Naive thymus-derived CD4-positive, alpha-beta T cell (primary cell): ENCODE data around the gene GBX2. TPM values are rescaled to one million over a fixed set of nuclear protein-coding genes. Genes with fewer than 3 reads are reported as not detected.

Experiments
- ATAC-seq: fragments of 150-1000 bp; cut with Tn5 transposase; 2 replicates; pipeline ENCODE4 v1.10.0; 2021; ENCODE audit warnings: mild to moderate bottlenecking, moderate library complexity
- CTCF ChIA-PET: fragments of 350-600 bp; sonication (Branson Sonifier 250); formaldehyde crosslinking; loops from one replicate; lab custom pipeline; 2021; ENCODE audit warnings: antibody characterized with exemption; lab: Charles Lee
- POLR2A ChIA-PET: fragments of 350-600 bp; sonication (Branson Sonifier 250); formaldehyde crosslinking; loops from one replicate; lab custom pipeline; 2021; ENCODE audit warnings: antibody characterized with exemption, inconsistent platforms; lab: Charles Lee
- DNase-seq, 9 donors: peaks; one replicate each; pipeline versions ENCODE4 v3.0.0 to v3.0.0-alpha.2; 2020 to 2022; ENCODE audit warnings: mixed read lengths in 1 of 9
- H3K27ac ChIP-seq: one replicate; pipeline ENCODE4 v1.7.0; 2013; ENCODE audit warnings: mild to moderate bottlenecking, low read depth, low read length, moderate library complexity
- H3K27me3 ChIP-seq, 2 donors: one replicate each; pipeline ENCODE4 v1.7.0; 2013; ENCODE audit warnings: low read length in 2 of 2, mild to moderate bottlenecking in 2 of 2, moderate library complexity in 2 of 2; ENCODE audit not compliant: control insufficient read depth in 2 of 2, insufficient read depth in 2 of 2
- H3K36me3 ChIP-seq, 3 experiments: 1 replicate in 2 of 3; 2 replicates in 1 of 3; pipeline ENCODE4 v1.7.0; 2013; ENCODE audit warnings: low read length in 3 of 3, mild to moderate bottlenecking in 3 of 3, moderate library complexity in 1 of 3; ENCODE audit not compliant: insufficient read depth in 3 of 3, control insufficient read depth in 2 of 3
- H3K4me1 ChIP-seq, 2 donors: one replicate each; pipeline ENCODE4 v1.7.0; 2013; ENCODE audit warnings: low read length in 2 of 2, mild to moderate bottlenecking in 2 of 2, moderate library complexity in 1 of 2; ENCODE audit not compliant: control insufficient read depth in 2 of 2, insufficient read depth in 2 of 2
- H3K4me3 ChIP-seq: 2 replicates; pipeline ENCODE4 v1.7.0; 2013; ENCODE audit warnings: mild to moderate bottlenecking, low read length
- H3K9me3 ChIP-seq, 3 experiments: 1 replicate in 2 of 3; 2 replicates in 1 of 3; pipeline ENCODE4 v1.7.0; 2013; ENCODE audit warnings: low read length in 3 of 3; ENCODE audit not compliant: control insufficient read depth in 2 of 3
- H3K27ac Mint-ChIP-seq, 9 donors: one replicate each; pipeline ENCODE4 v1.8.0; 2020 to 2022; ENCODE audit warnings: mixed read lengths in 9 of 9, mild to moderate bottlenecking in 8 of 9, moderate library complexity in 5 of 9, inconsistent platforms in 2 of 9
- H3K27me3 Mint-ChIP-seq, 5 donors: one replicate each; pipeline ENCODE4 v1.8.0; 2021 to 2022; ENCODE audit warnings: mixed read lengths in 5 of 5, mild to moderate bottlenecking in 1 of 5
- H3K36me3 Mint-ChIP-seq, 5 donors: one replicate each; pipeline ENCODE4 v1.8.0; 2020 to 2022; ENCODE audit warnings: mixed read lengths in 5 of 5, mild to moderate bottlenecking in 3 of 5, inconsistent platforms in 1 of 5
- H3K4me1 Mint-ChIP-seq, 7 donors: one replicate each; pipeline ENCODE4 v1.8.0; 2020 to 2022; ENCODE audit warnings: mixed read lengths in 7 of 7, mild to moderate bottlenecking in 3 of 7, inconsistent platforms in 1 of 7
- H3K4me3 Mint-ChIP-seq, 10 donors: one replicate each; pipeline ENCODE4 v1.8.0; 2020 to 2022; ENCODE audit warnings: mild to moderate bottlenecking in 10 of 10, mixed read lengths in 10 of 10, moderate library complexity in 6 of 10, inconsistent platforms in 2 of 10
- H3K9me3 Mint-ChIP-seq, 11 donors: one replicate each; pipeline ENCODE4 v1.8.0; 2020 to 2022; ENCODE audit warnings: mixed read lengths in 11 of 11, mild to moderate bottlenecking in 4 of 11, inconsistent platforms in 1 of 11, moderate library complexity in 1 of 11
- intact Hi-C, 2 donors: fragments of 100-400 bp; cut with micrococcal nuclease; formaldehyde crosslinking; loops; one replicate each; pipeline ENCODE4 v1.15.1; 2023
- polyA plus RNA-seq, 2 donors: library from polyadenylated mRNA; unstranded; fragments of 300-500 nt; fragmentation: Illumina TruSeq; gene quantifications; one replicate each; pipeline ENCODE4 v1.2.3, GENCODE V29; 2021
- total RNA-seq, 6 experiments: library from RNA in 5 of 6; stranded (reverse) in 5 of 6; gene quantifications; 1 replicate in 5 of 6; 2 replicates in 1 of 6; pipeline ENCODE4 v1.2.3 and lab custom pipeline; 2021 to 2026

The GBX2 gene
- total and polyA plus RNA-seq, 7 experiments from 2014 or later = not detected

DNA sequence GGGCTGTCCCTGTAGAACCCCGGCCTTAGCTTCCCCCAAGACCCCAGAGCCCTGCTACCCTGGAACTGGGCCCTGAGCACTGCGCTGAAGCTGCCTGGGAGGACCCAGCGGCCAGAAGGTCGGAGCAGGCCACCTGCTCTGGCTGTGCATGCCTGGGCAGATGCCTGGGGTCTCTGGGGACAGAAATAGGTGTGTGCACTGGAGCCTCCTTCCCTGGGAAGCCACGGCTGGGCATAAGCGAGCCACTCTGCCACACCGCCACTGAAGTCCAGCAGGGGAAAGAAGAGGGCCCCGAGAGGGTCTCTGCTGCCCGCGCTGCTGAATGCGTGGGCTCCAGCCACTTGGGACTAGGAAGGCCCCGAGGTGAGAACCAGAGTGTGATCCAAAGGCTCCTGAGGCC lies 6.7 kb downstream of the GBX2 start:
- no peak overlapping the region for H3K4me3 ChIP-seq
- H3K9me3 ChIP-seq = no peaks in the 10 kb centered on the region
- peaks cover 0 to 6% of the 10 kb centered on the region in 2 donors for H3K27me3 ChIP-seq
- H3K4me1 Mint-ChIP-seq = peaks cover 0 to 21% (median 13%) of the 10 kb centered on the region in 7 donors
- H3K9me3 Mint-ChIP-seq = peaks cover 0 to 2% (median 0%) of the 10 kb centered on the region in 11 donors
- intact Hi-C loops = no loop called here
- no peaks in the 10 kb centered on the region for H3K36me3 Mint-ChIP-seq
- ChIA-PET POLR2A (no interaction called here), CTCF (no interaction called here)
- no peaks in the 10 kb centered on the region for H3K36me3 ChIP-seq
- peaks cover 54 to 68% (median 55%) of the 10 kb centered on the region in 5 donors for H3K27me3 Mint-ChIP-seq
- H3K4me1 ChIP-seq = no peaks in the 10 kb centered on the region
- no peak overlapping the region for H3K4me3 Mint-ChIP-seq
- H3K27ac Mint-ChIP-seq = no peak overlapping the region
- DNase-seq (no peak), ATAC-seq (no peak)
- no peak overlapping the region for H3K27ac ChIP-seq

DNA sequence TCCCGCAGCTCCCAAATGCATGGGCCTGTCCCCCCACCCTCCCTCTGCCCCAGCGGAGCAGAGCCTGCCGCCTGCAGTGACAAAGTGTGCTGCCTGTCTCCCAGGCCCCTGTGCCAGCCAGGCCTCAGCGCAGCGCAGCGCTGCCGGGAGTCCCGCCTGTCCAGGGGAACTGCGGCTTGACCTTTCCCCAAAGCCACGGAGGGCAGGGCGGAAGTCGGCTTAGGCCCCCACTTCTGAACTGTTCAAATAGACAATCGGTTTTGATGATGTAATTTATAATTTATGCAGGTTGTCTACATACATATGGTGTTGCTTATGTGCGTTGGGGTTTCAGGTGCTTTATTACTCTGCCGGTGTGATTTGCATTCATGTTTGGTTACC lies 7.1 kb downstream of the GBX2 start:
- Histone ChIP-seq H3K4me1 (no peaks in the 10 kb centered on the region), H3K36me3 (no peaks in the 10 kb centered on the region), H3K27ac (no peak overlapping the region), H3K27me3 (peaks cover 0 to 3% of the 10 kb centered on the region in 2 donors), H3K9me3 (no peaks in the 10 kb centered on the region), H3K4me3 (no peak overlapping the region)
- peaks cover 0 to 3% (median 0%) of the 10 kb centered on the region in 11 donors for H3K9me3 Mint-ChIP-seq
- H3K27ac Mint-ChIP-seq = no peak overlapping the region
- peaks cover 50 to 67% (median 52%) of the 10 kb centered on the region in 5 donors for H3K27me3 Mint-ChIP-seq
- CTCF ChIA-PET = no interaction called here
- H3K4me1 Mint-ChIP-seq = peaks cover 0 to 17% (median 8%) of the 10 kb centered on the region in 7 donors
- no peak overlapping the region for H3K4me3 Mint-ChIP-seq
- POLR2A ChIA-PET = no interaction called here
- no peak for DNase-seq
- H3K36me3 Mint-ChIP-seq = no peaks in the 10 kb centered on the region
- ATAC-seq = no peak
- intact Hi-C loops = no loop called here

GRCh38 chr2:236160366-236161081 lies 7.7 kb downstream of the GBX2 start:
- Mint-ChIP-seq H3K27ac (no peak overlapping the region), H3K4me3 (no peak overlapping the region), H3K9me3 (peaks cover 0 to 3% (median 0%) of the 10 kb centered on the region in 11 donors), H3K36me3 (no peaks in the 10 kb centered on the region), H3K27me3 (peaks cover 49 to 67% (median 49%) of the 10 kb centered on the region in 5 donors), H3K4me1 (peaks cover 0 to 17% (median 8%) of the 10 kb centered on the region in 7 donors)
- ATAC-seq (no peak), DNase-seq (no peak)
- H3K4me1 ChIP-seq = no peaks in the 10 kb centered on the region
- ChIA-PET POLR2A (no interaction called here), CTCF (no interaction called here)
- H3K36me3 ChIP-seq = no peaks in the 10 kb centered on the region
- no peak overlapping the region for H3K27ac ChIP-seq
- no peak overlapping the region for H3K4me3 ChIP-seq
- H3K27me3 ChIP-seq = no peaks in the 10 kb centered on the region
- intact Hi-C loops = no loop called here
- no peaks in the 10 kb centered on the region for H3K9me3 ChIP-seq

- Mint-ChIP-seq H3K4me3 (no peak overlapping the region), H3K27me3 (peaks cover 41 to 65% (median 49%) of the 10 kb centered on the region in 5 donors), H3K4me1 (peaks cover 0 to 11% (median 2%) of the 10 kb centered on the region in 7 donors), H3K36me3 (no peaks in the 10 kb centered on the region), H3K9me3 (peaks cover 0 to 6% (median 0%) of the 10 kb centered on the region in 11 donors), H3K27ac (no peak overlapping the region)
- H3K9me3 ChIP-seq = no peaks in the 10 kb centered on the region
- H3K27me3 ChIP-seq = no peaks in the 10 kb centered on the region
- ChIA-PET POLR2A (no interaction called here), CTCF (no interaction called here)
- H3K4me1 ChIP-seq = no peaks in the 10 kb centered on the region
- H3K4me3 ChIP-seq = no peak overlapping the region
- no peak overlapping the region for H3K27ac ChIP-seq
- ATAC-seq (no peak), DNase-seq (no peak)
- H3K36me3 ChIP-seq = no peaks in the 10 kb centered on the region
- intact Hi-C loops = no loop called here
Observed at GRCh38 chr2:236159778-236160170, 8.4 kb downstream of the GBX2 start.

DNA sequence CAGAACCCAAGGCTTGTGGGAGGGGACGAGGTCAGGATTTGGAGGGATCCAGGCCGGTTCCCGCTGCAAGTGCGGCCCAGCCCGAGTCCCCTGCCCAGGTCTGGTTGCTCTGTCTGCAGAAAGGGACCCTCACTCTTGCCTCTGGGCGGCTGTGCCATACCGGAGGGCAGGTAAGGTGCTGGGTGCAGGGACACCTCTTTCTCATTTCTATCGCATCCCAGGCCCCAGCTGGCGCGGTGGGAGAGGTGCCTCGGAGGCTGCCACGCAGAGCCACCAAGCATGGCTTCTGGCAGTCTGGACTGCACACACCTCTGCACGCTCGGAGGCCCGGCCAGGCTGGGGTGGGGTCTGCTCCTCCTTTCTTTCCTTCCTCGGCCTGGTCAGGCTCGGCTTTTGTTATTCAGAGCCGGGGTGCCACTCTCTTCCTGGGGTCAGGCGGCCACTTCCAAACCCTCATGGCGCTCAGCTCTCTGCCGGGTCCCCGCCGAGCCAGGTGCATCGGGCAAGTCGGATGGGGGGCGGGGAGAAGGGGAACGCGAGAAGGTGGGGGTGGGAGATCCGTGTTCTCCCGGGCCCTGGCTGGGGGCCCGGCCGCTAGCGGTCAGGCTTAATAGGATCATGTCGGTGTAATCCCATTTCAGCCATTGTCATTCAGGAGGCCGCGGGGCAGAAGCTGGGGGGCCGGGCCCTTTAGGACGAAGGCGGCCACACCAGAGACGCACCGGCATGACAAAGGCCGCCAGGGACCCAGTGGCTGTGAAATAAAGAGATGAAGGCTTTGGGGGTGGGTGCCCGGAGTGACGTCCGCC lies 9.0 kb downstream of the GBX2 start:
- peaks cover 0 to 10% (median 5%) of the 10 kb centered on the region in 11 donors for H3K9me3 Mint-ChIP-seq
- no peak overlapping the region for H3K4me3 ChIP-seq
- H3K27me3 Mint-ChIP-seq = peaks cover 44 to 63% (median 50%) of the 10 kb centered on the region in 5 donors
- intact Hi-C loops = no loop called here
- no peaks in the 10 kb centered on the region for H3K36me3 Mint-ChIP-seq
- no peak overlapping the region for H3K27ac ChIP-seq
- H3K4me1 Mint-ChIP-seq = peaks cover 0 to 9% (median 0%) of the 10 kb centered on the region in 7 donors
- no peaks in the 10 kb centered on the region for H3K4me1 ChIP-seq
- H3K9me3 ChIP-seq = no peaks in the 10 kb centered on the region
- no peak overlapping the region for H3K4me3 Mint-ChIP-seq
- ChIA-PET POLR2A (no interaction called here), CTCF (no interaction called here)
- H3K27me3 ChIP-seq = no peaks in the 10 kb centered on the region
- DNase-seq = no peak
- no peak for ATAC-seq
- no peak overlapping the region for H3K27ac Mint-ChIP-seq
- no peaks in the 10 kb centered on the region for H3K36me3 ChIP-seq

DNA sequence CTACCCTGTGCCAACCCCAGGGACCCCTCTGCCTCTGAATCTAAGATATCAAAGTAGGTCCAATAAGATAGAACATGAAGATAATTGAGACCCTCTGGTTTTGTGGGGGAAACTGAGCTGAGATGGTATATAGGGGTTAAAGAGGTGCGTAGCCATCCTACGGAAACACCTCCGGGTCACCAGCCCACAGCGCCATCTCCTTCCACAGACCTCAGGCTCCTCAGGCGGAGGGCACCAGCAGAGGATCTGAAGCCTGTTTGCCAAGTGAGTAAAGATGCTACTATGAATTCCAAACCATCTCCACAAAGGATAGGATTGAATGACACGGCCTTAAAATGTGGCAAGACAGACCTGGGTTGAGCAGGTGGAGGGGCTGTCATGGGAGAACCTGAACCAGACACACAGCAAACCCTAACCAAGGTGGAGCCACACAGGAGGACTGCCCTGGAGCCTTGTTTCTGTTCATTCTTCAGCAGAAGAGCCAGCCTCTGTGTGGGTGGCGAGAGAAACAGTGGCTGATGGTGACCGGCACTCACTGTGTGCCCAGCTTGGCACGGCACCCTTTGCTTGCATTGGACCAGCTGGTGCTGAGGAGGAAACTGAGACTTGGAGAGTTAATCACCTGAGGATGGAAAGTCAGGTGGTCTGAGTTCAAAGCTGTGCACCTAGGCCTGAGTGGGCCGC lies 10.2 kb downstream of the GBX2 start:
- Histone ChIP-seq H3K4me1 (no peaks in the 10 kb centered on the region), H3K27ac (no peak overlapping the region), H3K36me3 (no peaks in the 10 kb centered on the region), H3K9me3 (no peaks in the 10 kb centered on the region), H3K27me3 (no peaks in the 10 kb centered on the region), H3K4me3 (no peak overlapping the region)
- DNase-seq = no peak
- POLR2A ChIA-PET = no interaction called here
- no peak for ATAC-seq
- intact Hi-C loops = no loop called here
- H3K27me3 Mint-ChIP-seq = peaks cover 46 to 63% (median 53%) of the 10 kb centered on the region in 5 donors
- peaks cover 0 to 20% (median 7%) of the 10 kb centered on the region in 11 donors for H3K9me3 Mint-ChIP-seq
- no peak overlapping the region for H3K27ac Mint-ChIP-seq
- no peak overlapping the region for H3K4me3 Mint-ChIP-seq
- H3K36me3 Mint-ChIP-seq = peaks cover 0 to 4% (median 0%) of the 10 kb centered on the region in 5 donors
- CTCF ChIA-PET = no interaction called here
- peaks cover 0 to 9% (median 0%) of the 10 kb centered on the region in 7 donors for H3K4me1 Mint-ChIP-seq
